Heart right ventricle (tissue), 16 donors: Measurements from ENCODE around the gene AMER3. TPM values are rescaled to one million over a fixed set of nuclear protein-coding genes. Genes with fewer than 3 reads are reported as not detected.

Experiments
- ATAC-seq, 8 donors: fragments of 200-7000 bp; cut with Tn5 transposase; one replicate each; pipeline ENCODE4 v1.9.1; 2020; ENCODE audit warnings: mild to moderate bottlenecking in 8 of 8, moderate library complexity in 8 of 8, moderate number of reproducible peaks in 1 of 8
- DNase-seq, 2 donors: peaks; one replicate each; pipeline ENCODE4 v3.0.0-alpha.2; 2020
- H3K27ac ChIP-seq, 10 donors: fragments of 200-600 bp; sonication (generic) in 2 of 10; one replicate each; pipeline versions ENCODE4 v1.5.0 to v1.8.0; 2020 to 2022; ENCODE audit warnings: mild to moderate bottlenecking in 3 of 10
- H3K27me3 ChIP-seq, 7 donors: fragments of 200-600 bp; one replicate each; pipeline ENCODE4 v1.8.0; 2021 to 2022; ENCODE audit warnings: mild to moderate bottlenecking in 2 of 7
- H3K36me3 ChIP-seq, 9 donors: fragments of 200-600 bp; sonication (generic) in 1 of 9; one replicate each; pipeline versions ENCODE4 v1.5.0 to v1.8.0; 2020 to 2022; ENCODE audit warnings: mild to moderate bottlenecking in 2 of 9
- H3K4me1 ChIP-seq, 9 donors: fragments of 200-600 bp; sonication (generic) in 1 of 9; one replicate each; pipeline versions ENCODE4 v1.5.0 to v1.8.0; 2020 to 2022; ENCODE audit warnings: mild to moderate bottlenecking in 4 of 9
- H3K4me3 ChIP-seq, 10 donors: fragments of 200-600 bp; sonication (generic) in 2 of 10; one replicate each; pipeline versions ENCODE4 v1.5.0 to v1.8.0; 2020 to 2022; ENCODE audit warnings: mild to moderate bottlenecking in 7 of 10, moderate library complexity in 2 of 10
- H3K9me3 ChIP-seq, 11 donors: fragments of 200-600 bp in 10 of 11; sonication (generic) in 2 of 11; one replicate each; pipeline versions ENCODE4 v1.5.0 to v1.8.0; 2013 to 2022; ENCODE audit warnings: mild to moderate bottlenecking in 2 of 11, control low read depth in 1 of 11, moderate library complexity in 1 of 11
- WGBS, 2 donors: extraction: QIAGEN DNeasy Blood & Tissue Kit; methylation state at CpG; one replicate each; pipeline ENCODE4 v1.1.7; 2013; ENCODE audit warnings: inconsistent platforms in 1 of 2; 5-methylcytosine and 5-hydroxymethylcytosine counted together
- intact Hi-C, 10 donors: fragments of 100-400 bp; cut with DNase I; formaldehyde crosslinking; loops; one replicate each; pipeline versions ENCODE4 v1.11.1 to v1.14.2; 2022
- polyA plus RNA-seq, 2 donors: library from polyadenylated mRNA; stranded (reverse); fragments of 200-250 nt; gene quantifications; one replicate each; pipeline ENCODE4 v1.2.3, GENCODE V29; 2013
- total RNA-seq, 10 donors: library from RNA; stranded (reverse); fragmentation: NEBNext Ultra II Directional in 3 of 10; extraction: Animal tissue kit (Norgen Biotek cat#: 25700) in 3 of 10; gene quantifications; one replicate each; pipeline versions ENCODE4 v1.2.1 to v1.2.4, GENCODE V29; 2021 to 2023
- TF ChIP-seq, protein P1 (sequence below), 9 donors: fragments of 200-600 bp; sonication (generic) in 2 of 9; IDR thresholded peaks; one replicate each; pipeline versions ENCODE4 v1.5.0 to v1.8.0; 2021 to 2022; ENCODE audit warnings: antibody characterized with exemption in 9 of 9, mild to moderate bottlenecking in 5 of 9, moderate library complexity in 1 of 9
- donor health status: Arrhythmogenic right ventricular cardiomyopathy.
- donor health status: ischemic (EF 13 %, LVEDD 7.1; RV severe dilation, severe dysfunction).
- donor health status: healthy with polysubstance abuse.
- donor health status: DM: no; HTN: yes; CAD: no.
- donor health status: DM: no; HTN: no; CAD: no.
- donor health status: ischemic (EF 25% LVEDD 6.9; RV normal size, moderate dysfunction).
- donor health status: ischemic (EF 25% LVEDD 5.7; RV mildly dilated, moderate dysfunction).
- donor health status: healthy.
- donor health status: DM: yes; HTN: yes; CAD: no.
- donor health status: Ischemic cardiomyopathy.
- donor health status: ischemic (EF 35%, LVEDD 5.7; RV mildly dilated, moderate dysfunction).
- donor health status: nonischemic (EF 11% LVEDD 7.7; RV severe dilation, severe dysfunction).
- donor health status: DM: yes; HTN: yes; CAD: no.
- donor health status: PGD.
- donor health status: ischemic (EF 29% LVEDD 5.4; RV normal size, mild dysfunction).
- donor health status: nonischemic (EF 23%, LVEDD 6.1; RV moderate dilation, normal function).

AMER3 gene
- total and polyA plus RNA-seq, 12 donors: not detected

DNA sequence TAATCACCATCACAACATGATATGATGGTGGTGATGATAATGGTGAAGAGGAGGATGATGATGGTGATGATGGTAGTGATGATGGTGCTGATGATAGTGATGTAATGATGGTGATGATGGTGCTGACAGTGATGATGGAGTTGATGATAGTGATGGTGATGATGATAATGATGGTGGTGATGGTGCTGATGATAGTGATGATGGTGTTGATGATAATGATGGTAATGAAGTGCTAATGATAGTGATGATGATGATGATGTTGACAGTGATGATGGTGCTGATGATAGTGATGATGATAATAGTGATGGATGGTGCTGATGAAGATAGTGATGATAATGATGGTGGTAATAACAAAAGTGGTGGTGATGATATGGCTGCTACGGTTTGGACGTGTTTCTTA, 30.9 kb upstream of the AMER3 start:
- intact Hi-C loops: no loop called here

DNA sequence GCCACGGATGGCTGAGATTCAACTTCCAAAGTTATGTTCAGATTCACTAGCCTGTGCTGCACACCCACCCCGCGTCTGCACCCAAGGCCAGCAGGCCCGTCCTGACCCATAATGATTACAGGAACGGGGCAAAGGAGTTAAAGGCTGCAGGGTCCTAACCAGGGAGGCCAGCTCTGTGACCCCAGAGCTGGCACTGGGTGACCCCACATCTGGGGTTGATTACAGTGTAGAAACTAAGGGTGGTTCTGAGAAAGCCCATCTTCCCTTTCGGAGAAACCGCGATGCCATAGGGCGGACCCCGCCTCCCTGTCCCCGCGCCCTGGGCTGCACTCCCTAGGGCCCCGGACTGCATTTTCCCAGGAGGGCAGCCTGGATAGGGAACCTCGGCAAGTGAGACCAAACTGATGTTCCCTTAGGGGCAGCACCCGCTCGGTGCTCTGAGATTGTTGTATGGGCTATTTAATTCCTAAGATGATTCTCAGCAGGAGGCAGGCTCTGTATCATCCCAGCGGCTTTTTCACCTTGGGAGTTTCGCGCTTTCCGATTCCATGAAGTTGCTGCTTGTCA, 28.6 kb upstream of the AMER3 start:
- peaks cover 0 to 23% (median 0%) of the 10 kb centered on the region in 7 donors for H3K27me3 ChIP-seq
- DNase-seq: no peak
- TF ChIP-seq, protein P1, sequence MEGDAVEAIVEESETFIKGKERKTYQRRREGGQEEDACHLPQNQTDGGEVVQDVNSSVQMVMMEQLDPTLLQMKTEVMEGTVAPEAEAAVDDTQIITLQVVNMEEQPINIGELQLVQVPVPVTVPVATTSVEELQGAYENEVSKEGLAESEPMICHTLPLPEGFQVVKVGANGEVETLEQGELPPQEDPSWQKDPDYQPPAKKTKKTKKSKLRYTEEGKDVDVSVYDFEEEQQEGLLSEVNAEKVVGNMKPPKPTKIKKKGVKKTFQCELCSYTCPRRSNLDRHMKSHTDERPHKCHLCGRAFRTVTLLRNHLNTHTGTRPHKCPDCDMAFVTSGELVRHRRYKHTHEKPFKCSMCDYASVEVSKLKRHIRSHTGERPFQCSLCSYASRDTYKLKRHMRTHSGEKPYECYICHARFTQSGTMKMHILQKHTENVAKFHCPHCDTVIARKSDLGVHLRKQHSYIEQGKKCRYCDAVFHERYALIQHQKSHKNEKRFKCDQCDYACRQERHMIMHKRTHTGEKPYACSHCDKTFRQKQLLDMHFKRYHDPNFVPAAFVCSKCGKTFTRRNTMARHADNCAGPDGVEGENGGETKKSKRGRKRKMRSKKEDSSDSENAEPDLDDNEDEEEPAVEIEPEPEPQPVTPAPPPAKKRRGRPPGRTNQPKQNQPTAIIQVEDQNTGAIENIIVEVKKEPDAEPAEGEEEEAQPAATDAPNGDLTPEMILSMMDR (IDR thresholded peaks at IDR 0.05): no peak
- peaks cover 0 to 12% (median 0%) of the 10 kb centered on the region in 11 donors for H3K9me3 ChIP-seq
- ATAC-seq: peak in 1 of 8 donors; percentile 9
- H3K27ac ChIP-seq: peak overlapping the region in 5 of 10 donors; percentile 47 to 77 (median 63)
- no peaks in the 10 kb centered on the region for H3K36me3 ChIP-seq
- WGBS, 2 donors: 17 to 19% methylated on average over 20 of the region's 20 CpGs
- peak overlapping the region; percentile 43 to 77 (median 58) for H3K4me3 ChIP-seq
- H3K4me1 ChIP-seq: peaks cover 6 to 23% (median 17%) of the 10 kb centered on the region in 9 donors
- intact Hi-C loops: no loop called here

More for the DNA sequence above, 30.9 kb upstream of the AMER3 start:
- Histone ChIP-seq H3K27me3 (peaks cover 0 to 31% (median 0%) of the 10 kb centered on the region in 7 donors), H3K36me3 (no peaks in the 10 kb centered on the region), H3K4me1 (peaks cover 6 to 23% (median 17%) of the 10 kb centered on the region in 9 donors), H3K9me3 (peaks cover 0 to 14% (median 0%) of the 10 kb centered on the region in 11 donors), H3K4me3 (no peak overlapping the region), H3K27ac (no peak overlapping the region)
- TF ChIP-seq, protein P1 (IDR thresholded peaks at IDR 0.05): no peak
- ATAC-seq (no peak), DNase-seq (no peak)
- WGBS, 2 donors: 87 to 89% methylated on average over 2 of the region's 2 CpGs

DNA sequence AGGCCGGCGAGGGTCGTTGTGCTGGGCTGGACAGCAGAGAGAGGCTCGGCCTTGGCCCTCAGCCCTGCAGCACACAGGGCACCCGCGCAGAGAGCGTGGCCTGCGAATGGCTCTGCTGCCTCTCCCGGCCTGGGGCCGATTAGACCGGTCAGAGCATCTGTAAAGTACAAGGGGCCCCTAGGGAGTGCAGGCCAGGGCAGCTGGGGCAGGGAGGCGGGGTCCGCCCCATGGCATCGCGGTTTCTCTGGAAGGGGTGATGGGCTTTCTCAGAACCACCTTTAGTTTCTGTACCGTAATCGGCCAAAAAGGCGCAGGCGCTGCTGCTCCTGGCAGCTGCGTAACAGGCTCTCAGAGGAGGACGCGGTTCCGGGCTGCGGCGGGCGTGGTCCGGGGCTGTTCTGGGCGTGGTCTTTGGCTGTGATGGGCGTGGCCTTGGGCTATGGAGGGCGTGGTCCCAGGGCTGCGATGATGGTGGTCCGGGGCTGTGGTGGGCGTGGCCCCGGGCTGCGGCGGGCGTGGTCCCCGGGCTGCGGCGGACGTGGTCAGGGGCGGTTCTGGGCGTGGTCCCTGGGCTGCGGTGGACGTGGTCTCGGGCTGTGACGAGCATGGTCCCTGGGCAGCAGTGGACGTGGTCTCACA, 27.9 kb upstream of the AMER3 start:
- peak; percentile 92 to 98 (median 96) for ATAC-seq
- Histone ChIP-seq H3K9me3 (peaks cover 0 to 5% (median 0%) of the 10 kb centered on the region in 11 donors), H3K36me3 (no peaks in the 10 kb centered on the region), H3K4me1 (peaks cover 6 to 23% (median 17%) of the 10 kb centered on the region in 9 donors), H3K27ac (peak overlapping the region in 9 of 10 donors; percentile 19 to 77 (median 60)), H3K27me3 (peaks cover 0 to 23% (median 0%) of the 10 kb centered on the region in 7 donors), H3K4me3 (peak overlapping the region; percentile 43 to 77 (median 58))
- intact Hi-C loops: no loop called here
- peak; percentile 71 to 79 for DNase-seq
- WGBS, 2 donors: 0 to 1% methylated on average over 48 of the region's 48 CpGs
- TF ChIP-seq, protein P1 (IDR thresholded peaks at IDR 0.05): peak in 1 of 9 donors; percentile 4

DNA sequence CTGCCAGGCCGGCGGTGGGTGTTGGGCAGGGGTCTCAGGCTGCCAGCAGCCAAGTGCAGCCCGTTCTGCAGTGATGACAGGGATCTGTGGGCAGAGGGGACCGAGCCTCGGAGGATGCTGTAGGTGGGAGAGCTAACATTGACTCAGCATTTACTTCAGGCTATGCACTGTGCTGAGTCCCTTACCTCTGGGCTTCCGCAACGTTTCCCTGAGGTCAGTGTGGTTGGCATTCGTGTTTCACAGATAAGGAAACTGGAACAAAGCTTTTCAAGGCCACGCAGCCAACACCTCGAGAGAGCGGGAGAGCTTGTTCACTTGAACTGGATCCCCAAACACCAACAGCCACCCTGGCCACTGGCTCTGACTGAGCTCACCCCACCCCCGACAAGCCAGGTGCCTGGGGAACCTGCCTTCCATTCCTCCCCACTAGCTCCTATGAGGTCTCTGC, 27.3 kb upstream of the AMER3 start:
- H3K27me3 ChIP-seq: peaks cover 0 to 23% (median 0%) of the 10 kb centered on the region in 7 donors
- intact Hi-C loops: no loop called here
- TF ChIP-seq, protein P1 (IDR thresholded peaks at IDR 0.05): no peak
- peak overlapping the region in 9 of 10 donors; percentile 50 to 77 (median 59) for H3K4me3 ChIP-seq
- peak; percentile 18 to 73 (median 41) for ATAC-seq
- H3K27ac ChIP-seq: peak overlapping the region in 7 of 10 donors; percentile 36 to 77 (median 63)
- H3K4me1 ChIP-seq: peaks cover 6 to 23% (median 17%) of the 10 kb centered on the region in 9 donors
- WGBS, 2 donors: 8 to 11% methylated on average over 12 of the region's 12 CpGs
- H3K9me3 ChIP-seq: no peaks in the 10 kb centered on the region
- H3K36me3 ChIP-seq: no peaks in the 10 kb centered on the region
- no peak for DNase-seq
